Temporal lobe (tissue), 1 donor: Measurements from ENCODE around the gene ANP32D. TPM values are rescaled to one million over a fixed set of nuclear protein-coding genes. Genes with fewer than 3 reads are reported as not detected.

ENCODE experiments used
- total RNA-seq: library from RNA; depleted of rRNA; stranded (reverse); fragments of >200 nt; gene quantifications from one replicate; pipeline ENCODE4 v1.2.3, GENCODE V29; 2014

ANP32D gene
- total RNA-seq, 1 donor from 2014 or later = 0.25 TPM

Other genes with a start within 250 kb of the ANP32D start
- gene ZNF641, start 121.6 kb upstream of the ANP32D start, total RNA-seq = 34.4 TPM
- gene C12orf54, start 9.9 kb downstream of the ANP32D start, total RNA-seq = not detected
- not detected for gene OR8S1, start 53.1 kb downstream of the ANP32D start, total RNA-seq
- not detected for gene LALBA, start 97.5 kb downstream of the ANP32D start, total RNA-seq
- gene KANSL2, start 209.7 kb downstream of the ANP32D start, total RNA-seq = 72.5 TPM
- gene CCNT1, start 244.1 kb downstream of the ANP32D start, total RNA-seq = 30.0 TPM